Ectodermal cell (in vitro differentiated cells): Measurements from ENCODE around the gene RAB40C.

Experiments
- H3K27ac ChIP-seq: 2 replicates; pipeline ENCODE4 v1.7.0; 2013; ENCODE audit warnings: mild to moderate bottlenecking, low read depth, low read length; ENCODE audit not compliant: insufficient read depth, poor library complexity, severe bottlenecking
- H3K27me3 ChIP-seq: 2 replicates; pipeline ENCODE4 v1.7.0; 2013; ENCODE audit warnings: mild to moderate bottlenecking, low read length; ENCODE audit not compliant: insufficient read depth, control insufficient read depth, poor library complexity, severe bottlenecking
- H3K36me3 ChIP-seq: one replicate; pipeline ENCODE4 v1.7.0; 2013; ENCODE audit warnings: low read length; ENCODE audit not compliant: control insufficient read depth, insufficient read depth
- H3K4me1 ChIP-seq: one replicate; pipeline ENCODE4 v1.7.0; 2013; ENCODE audit warnings: low read length; ENCODE audit not compliant: control insufficient read depth, insufficient read depth
- H3K4me3 ChIP-seq: 2 replicates; pipeline ENCODE4 v1.7.0; 2013; ENCODE audit warnings: low read depth, low read length, control low read depth; ENCODE audit not compliant: insufficient read depth
- H3K9me3 ChIP-seq: 2 replicates; pipeline ENCODE4 v1.7.0; 2013; ENCODE audit warnings: mild to moderate bottlenecking, low read length, moderate library complexity; ENCODE audit not compliant: control insufficient read depth
- WGBS, 2 experiments: methylation state at CpG; one replicate each; pipeline ENCODE4 v1.1.7; 2013; ENCODE audit warnings: missing lambda C conversion rate in 2 of 2; 5-methylcytosine and 5-hydroxymethylcytosine counted together

RAB40C gene

GRCh38 chr16:566475-567372, 23.1 kb upstream of the RAB40C start, which contains the start of gene NHLRC4:
NHLRC4 (plus strand) TSS chr16:567005; CDS start chr16:568048, 1,043 bp downstream.
- Histone ChIP-seq H3K36me3 (no peaks in the 10 kb centered on the region), H3K27ac (no peak within 1 kb of the TSS), H3K9me3 (no peaks in the 10 kb centered on the region), H3K4me3 (no peak within 1 kb of the TSS), H3K27me3 (peaks cover 12% of the 10 kb centered on the region), H3K4me1 (peaks cover 30% of the 10 kb centered on the region)
- WGBS, 2 experiments, result 61 to 62% methylated on average over 26 of the region's 26 CpGs

- Histone ChIP-seq H3K27ac (no peak overlapping the region), H3K4me1 (peaks cover 32% of the 10 kb centered on the region), H3K27me3 (peaks cover 3% of the 10 kb centered on the region), H3K9me3 (no peaks in the 10 kb centered on the region), H3K36me3 (no peaks in the 10 kb centered on the region), H3K4me3 (no peak overlapping the region)
- WGBS, 2 experiments, result 93 to 95% methylated on average over 35 of the region's 35 CpGs
Measured at GRCh38 chr16:567373-568256, 22.3 kb upstream of the RAB40C start.

- Histone ChIP-seq H3K36me3 (no peaks in the 10 kb centered on the region), H3K9me3 (no peaks in the 10 kb centered on the region), H3K4me1 (peaks cover 32% of the 10 kb centered on the region), H3K4me3 (peak overlapping the region; percentile 65), H3K27ac (no peak overlapping the region), H3K27me3 (no peaks in the 10 kb centered on the region)
- WGBS, 2 experiments, result 73 to 75% methylated on average over 11 of the region's 11 CpGs
Measured at GRCh38 chr16:568401-569258, 21.2 kb upstream of the RAB40C start.

GRCh38 chr16:569445-570254, 20.2 kb upstream of the RAB40C start, which contains the start of gene PIGQ:
PIGQ (plus strand) TSS chr16:569968; CDS start chr16:574075, 4,107 bp downstream.
- WGBS, 2 experiments, result 2% methylated on average over 87 of the region's 87 CpGs
- H3K27ac ChIP-seq, result peak within 1 kb of the TSS; percentile 16
- no peaks in the 10 kb centered on the region for H3K9me3 ChIP-seq
- no peaks in the 10 kb centered on the region for H3K36me3 ChIP-seq
- peak within 1 kb of the TSS; percentile 65 for H3K4me3 ChIP-seq
- peaks cover 32% of the 10 kb centered on the region for H3K4me1 ChIP-seq
- no peaks in the 10 kb centered on the region for H3K27me3 ChIP-seq

GRCh38 chr16:572865-573650, 16.8 kb upstream of the RAB40C start:
- peaks cover 15% of the 10 kb centered on the region for H3K4me1 ChIP-seq
- no peaks in the 10 kb centered on the region for H3K9me3 ChIP-seq
- H3K36me3 ChIP-seq, result no peaks in the 10 kb centered on the region
- 87% methylated on average over 27 of the region's 27 CpGs for WGBS, 2 experiments
- no peak overlapping the region for H3K4me3 ChIP-seq
- no peak overlapping the region for H3K27ac ChIP-seq
- no peaks in the 10 kb centered on the region for H3K27me3 ChIP-seq

- Histone ChIP-seq H3K27ac (no peak overlapping the region), H3K4me1 (peaks cover 4% of the 10 kb centered on the region), H3K4me3 (no peak overlapping the region), H3K9me3 (no peaks in the 10 kb centered on the region), H3K27me3 (no peaks in the 10 kb centered on the region), H3K36me3 (no peaks in the 10 kb centered on the region)
- WGBS, 2 experiments, result 96% methylated on average over 46 of the region's 46 CpGs
Measured at GRCh38 chr16:574021-574760, 15.7 kb upstream of the RAB40C start.

- Histone ChIP-seq H3K36me3 (no peaks in the 10 kb centered on the region), H3K4me3 (no peak overlapping the region), H3K27ac (no peak overlapping the region), H3K4me1 (peaks cover 2% of the 10 kb centered on the region), H3K9me3 (no peaks in the 10 kb centered on the region), H3K27me3 (no peaks in the 10 kb centered on the region)
- 92 to 93% methylated on average over 36 of the region's 36 CpGs for WGBS, 2 experiments
Measured at GRCh38 chr16:575354-576196, 14.3 kb upstream of the RAB40C start.
